22Rv1 (cell line): ENCODE measurements around the gene MIA3.

ENCODE experiments used
- CTCF ChIP-seq: fragments of 450-650 bp; IDR thresholded peaks from 2 replicates; pipeline ENCODE4 v1.5.1; 2017; ENCODE audit warnings: mild to moderate bottlenecking
- ZFX ChIP-seq: fragments of 450-650 bp; IDR thresholded peaks from 2 replicates; pipeline ENCODE4 v1.6.1; 2017; ENCODE audit warnings: antibody characterized with exemption, borderline replicate concordance

- TF ChIP-seq CTCF (no peak), ZFX (no peak)
Observed at GRCh38 chr1:222632749-222633148, 14.9 kb downstream of the MIA3 start.
